ENCODE data around the gene PTPN5.

PTPN5 gene

DNA sequence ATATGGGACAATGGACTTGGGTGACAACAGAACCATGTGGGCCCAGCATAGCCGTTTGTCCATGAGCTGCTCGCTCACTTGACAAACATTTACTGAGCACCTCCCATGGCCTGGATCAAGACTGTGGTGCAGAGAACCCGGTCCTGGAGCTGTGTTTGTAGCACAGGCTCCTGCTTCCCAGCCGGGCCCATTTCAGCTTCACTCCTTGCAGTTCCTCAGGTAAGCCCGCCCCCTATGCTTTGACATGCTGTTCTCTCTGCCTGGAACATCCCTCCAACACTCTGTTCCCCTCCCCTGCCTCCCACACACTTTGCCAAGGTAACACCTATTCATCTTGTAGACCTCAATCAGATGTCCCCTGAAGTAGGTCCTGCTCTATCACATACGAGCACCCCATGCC lies 46.3 kb downstream of the PTPN5 start:
- H4K20me1 ChIP-seq (ENCODE audit: insufficient read depth, low read length), result no peaks in the 10 kb centered on the region
- no peaks in the 10 kb centered on the region for H3K27me3 ChIP-seq (replicated peaks; ENCODE audit: insufficient read depth, low read length)
- H3K9me3 ChIP-seq (replicated peaks; ENCODE audit: insufficient read depth, low read length), result no peaks in the 10 kb centered on the region
- H3K79me2 ChIP-seq (ENCODE audit: low read length), result no peaks in the 10 kb centered on the region
- no peaks in the 10 kb centered on the region for H3K4me1 ChIP-seq (ENCODE audit: low read length)
- TF ChIP-seq EZH2phosphoT487 (IDR thresholded peaks at IDR 0.05; ENCODE audit: low read length) (no peak), EZH2 (optimal IDR thresholded peaks at IDR 0.05; ENCODE audit: low read depth, low read length) (no peak)
- TF ChIP-seq, protein P1, sequence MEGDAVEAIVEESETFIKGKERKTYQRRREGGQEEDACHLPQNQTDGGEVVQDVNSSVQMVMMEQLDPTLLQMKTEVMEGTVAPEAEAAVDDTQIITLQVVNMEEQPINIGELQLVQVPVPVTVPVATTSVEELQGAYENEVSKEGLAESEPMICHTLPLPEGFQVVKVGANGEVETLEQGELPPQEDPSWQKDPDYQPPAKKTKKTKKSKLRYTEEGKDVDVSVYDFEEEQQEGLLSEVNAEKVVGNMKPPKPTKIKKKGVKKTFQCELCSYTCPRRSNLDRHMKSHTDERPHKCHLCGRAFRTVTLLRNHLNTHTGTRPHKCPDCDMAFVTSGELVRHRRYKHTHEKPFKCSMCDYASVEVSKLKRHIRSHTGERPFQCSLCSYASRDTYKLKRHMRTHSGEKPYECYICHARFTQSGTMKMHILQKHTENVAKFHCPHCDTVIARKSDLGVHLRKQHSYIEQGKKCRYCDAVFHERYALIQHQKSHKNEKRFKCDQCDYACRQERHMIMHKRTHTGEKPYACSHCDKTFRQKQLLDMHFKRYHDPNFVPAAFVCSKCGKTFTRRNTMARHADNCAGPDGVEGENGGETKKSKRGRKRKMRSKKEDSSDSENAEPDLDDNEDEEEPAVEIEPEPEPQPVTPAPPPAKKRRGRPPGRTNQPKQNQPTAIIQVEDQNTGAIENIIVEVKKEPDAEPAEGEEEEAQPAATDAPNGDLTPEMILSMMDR (IDR thresholded peaks at IDR 0.05; ENCODE audit: low read length), result no peak
- no peak overlapping the region for H3K4me2 ChIP-seq (ENCODE audit: low read depth, low read length)
- no peak overlapping the region for H3K9ac ChIP-seq (ENCODE audit: low read length)
- H3K27ac ChIP-seq (ENCODE audit: low read length), result no peak overlapping the region
- no peak overlapping the region for H2AFZ ChIP-seq (ENCODE audit: low read length)
- H3F3A ChIP-seq (ENCODE audit: insufficient read depth, low read length), result no peaks in the 10 kb centered on the region
- H3K36me3 ChIP-seq (replicated peaks; ENCODE audit: insufficient read depth, low read length), result no peaks in the 10 kb centered on the region
- no peak for DNase-seq
- H3K9me2 ChIP-seq (replicated peaks; ENCODE audit: insufficient read depth, low read length), result no peaks in the 10 kb centered on the region
- no peak overlapping the region for H3K4me3 ChIP-seq (ENCODE audit: low read length)

GRCh38 chr11:18743900-18744514 lies 47.6 kb downstream of the PTPN5 start:
- DNase-seq, result no peak
- no peaks in the 10 kb centered on the region for H4K20me1 ChIP-seq (ENCODE audit: insufficient read depth, low read length)
- H3K79me2 ChIP-seq (ENCODE audit: low read length), result no peaks in the 10 kb centered on the region
- H3K4me2 ChIP-seq (ENCODE audit: low read depth, low read length), result no peak overlapping the region
- H3K9me3 ChIP-seq (replicated peaks; ENCODE audit: insufficient read depth, low read length), result no peaks in the 10 kb centered on the region
- no peaks in the 10 kb centered on the region for H3K36me3 ChIP-seq (replicated peaks; ENCODE audit: insufficient read depth, low read length)
- H3K9me2 ChIP-seq (replicated peaks; ENCODE audit: insufficient read depth, low read length), result no peaks in the 10 kb centered on the region
- H3K27ac ChIP-seq (ENCODE audit: low read length), result no peak overlapping the region
- H3K27me3 ChIP-seq (replicated peaks; ENCODE audit: insufficient read depth, low read length), result no peaks in the 10 kb centered on the region
- H3K4me3 ChIP-seq (ENCODE audit: low read length), result no peak overlapping the region
- no peak overlapping the region for H3K9ac ChIP-seq (ENCODE audit: low read length)
- TF ChIP-seq, protein P1 (IDR thresholded peaks at IDR 0.05; ENCODE audit: low read length), result no peak
- TF ChIP-seq EZH2 (optimal IDR thresholded peaks at IDR 0.05; ENCODE audit: low read depth, low read length), result no peak
- no peaks in the 10 kb centered on the region for H3F3A ChIP-seq (ENCODE audit: insufficient read depth, low read length)
- H3K4me1 ChIP-seq (ENCODE audit: low read length), result no peaks in the 10 kb centered on the region
- H2AFZ ChIP-seq (ENCODE audit: low read length), result no peak overlapping the region

GRCh38 chr11:18743365-18743764 lies 48.2 kb downstream of the PTPN5 start:
- Histone ChIP-seq H3K4me1 (ENCODE audit: low read length) (no peaks in the 10 kb centered on the region), H3K4me2 (ENCODE audit: low read depth, low read length) (no peak overlapping the region), H3F3A (ENCODE audit: insufficient read depth, low read length) (no peaks in the 10 kb centered on the region), H3K4me3 (ENCODE audit: low read length) (no peak overlapping the region), H3K27ac (ENCODE audit: low read length) (no peak overlapping the region), H2AFZ (ENCODE audit: low read length) (no peak overlapping the region), H3K79me2 (ENCODE audit: low read length) (no peaks in the 10 kb centered on the region), H3K36me3 (replicated peaks; ENCODE audit: insufficient read depth, low read length) (no peaks in the 10 kb centered on the region), H3K27me3 (replicated peaks; ENCODE audit: insufficient read depth, low read length) (no peaks in the 10 kb centered on the region), H3K9ac (ENCODE audit: low read length) (no peak overlapping the region), H3K9me2 (replicated peaks; ENCODE audit: insufficient read depth, low read length) (no peaks in the 10 kb centered on the region), H3K9me3 (replicated peaks; ENCODE audit: insufficient read depth, low read length) (no peaks in the 10 kb centered on the region), H4K20me1 (ENCODE audit: insufficient read depth, low read length) (no peaks in the 10 kb centered on the region)
- DNase-seq, result no peak
- TF ChIP-seq, protein P1 (IDR thresholded peaks at IDR 0.05; ENCODE audit: low read length), result no peak
- TF ChIP-seq EZH2phosphoT487 (IDR thresholded peaks at IDR 0.05; ENCODE audit: low read length) (no peak), EZH2 (optimal IDR thresholded peaks at IDR 0.05; ENCODE audit: low read depth, low read length) (no peak)
